ENCODE results near the gene PAX7. TPM values are rescaled to one million over a fixed set of nuclear protein-coding genes. Genes with fewer than 3 reads are reported as not detected.

Gene PAX7
- total and polyA plus RNA-seq, 4 donors: 0.03 TPM; not detected in 3

DNA sequence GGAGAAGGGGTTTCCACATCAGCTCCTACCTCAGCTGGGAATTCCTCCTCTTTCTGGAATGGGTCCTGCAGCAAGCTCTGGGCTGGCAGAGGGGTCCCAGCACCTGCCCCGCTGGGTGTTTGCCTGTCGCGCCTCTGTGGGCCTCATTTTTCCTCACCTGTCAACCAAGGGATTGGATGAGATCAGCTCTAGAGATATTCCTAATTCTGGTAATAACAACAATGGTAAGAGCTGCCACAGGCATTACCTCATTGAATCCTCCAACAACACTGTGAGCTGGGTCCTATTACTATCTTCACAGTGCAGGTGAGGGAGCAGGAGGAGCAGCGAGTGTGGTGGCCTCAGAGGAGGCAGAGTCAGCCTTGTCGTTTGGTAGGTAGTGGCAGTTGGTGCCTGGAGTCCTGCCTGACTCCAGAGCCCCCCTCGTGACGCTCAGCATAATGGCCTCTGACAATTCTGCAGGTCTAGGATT is 23.3 kb upstream of the PAX7 start:
- TF ChIP-seq, protein P1, sequence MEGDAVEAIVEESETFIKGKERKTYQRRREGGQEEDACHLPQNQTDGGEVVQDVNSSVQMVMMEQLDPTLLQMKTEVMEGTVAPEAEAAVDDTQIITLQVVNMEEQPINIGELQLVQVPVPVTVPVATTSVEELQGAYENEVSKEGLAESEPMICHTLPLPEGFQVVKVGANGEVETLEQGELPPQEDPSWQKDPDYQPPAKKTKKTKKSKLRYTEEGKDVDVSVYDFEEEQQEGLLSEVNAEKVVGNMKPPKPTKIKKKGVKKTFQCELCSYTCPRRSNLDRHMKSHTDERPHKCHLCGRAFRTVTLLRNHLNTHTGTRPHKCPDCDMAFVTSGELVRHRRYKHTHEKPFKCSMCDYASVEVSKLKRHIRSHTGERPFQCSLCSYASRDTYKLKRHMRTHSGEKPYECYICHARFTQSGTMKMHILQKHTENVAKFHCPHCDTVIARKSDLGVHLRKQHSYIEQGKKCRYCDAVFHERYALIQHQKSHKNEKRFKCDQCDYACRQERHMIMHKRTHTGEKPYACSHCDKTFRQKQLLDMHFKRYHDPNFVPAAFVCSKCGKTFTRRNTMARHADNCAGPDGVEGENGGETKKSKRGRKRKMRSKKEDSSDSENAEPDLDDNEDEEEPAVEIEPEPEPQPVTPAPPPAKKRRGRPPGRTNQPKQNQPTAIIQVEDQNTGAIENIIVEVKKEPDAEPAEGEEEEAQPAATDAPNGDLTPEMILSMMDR (IDR thresholded peaks at IDR 0.05; ENCODE audit: control extremely low read depth, extremely low read depth): no peak
- DNase-seq (no peak), ATAC-seq (ENCODE audit: insufficient read depth, low FRiP score) (no peak)
- Histone ChIP-seq H3K27ac (ENCODE audit: low read depth in 1 of 2, low read length in 1 of 2) (no peak overlapping the region), H3K27me3 (ENCODE audit: control insufficient read depth in 3 of 3, insufficient read depth in 3 of 3, low read length in 2 of 3) (peaks cover 7 to 45% (median 19%) of the 10 kb centered on the region in 3 donors), H3K4me3 (no peak overlapping the region), H3K9me3 (ENCODE audit: control insufficient read depth in 4 of 4, insufficient read depth in 3 of 4, low read length in 3 of 4) (peaks cover 0 to 3% (median 0%) of the 10 kb centered on the region in 4 donors), H3K9ac (ENCODE audit: insufficient read depth in 1 of 2, low read length in 2 of 2) (no peak overlapping the region), H3K4me1 (ENCODE audit: control insufficient read depth in 5 of 5, insufficient read depth in 5 of 5, low read length in 5 of 5) (no peaks in the 10 kb centered on the region), H3K36me3 (ENCODE audit: control insufficient read depth in 4 of 4, insufficient read depth in 4 of 4, low read length in 4 of 4) (no peaks in the 10 kb centered on the region)
- WGBS, 2 donors: 71 to 83% methylated on average over 7 of the region's 7 CpGs

DNA sequence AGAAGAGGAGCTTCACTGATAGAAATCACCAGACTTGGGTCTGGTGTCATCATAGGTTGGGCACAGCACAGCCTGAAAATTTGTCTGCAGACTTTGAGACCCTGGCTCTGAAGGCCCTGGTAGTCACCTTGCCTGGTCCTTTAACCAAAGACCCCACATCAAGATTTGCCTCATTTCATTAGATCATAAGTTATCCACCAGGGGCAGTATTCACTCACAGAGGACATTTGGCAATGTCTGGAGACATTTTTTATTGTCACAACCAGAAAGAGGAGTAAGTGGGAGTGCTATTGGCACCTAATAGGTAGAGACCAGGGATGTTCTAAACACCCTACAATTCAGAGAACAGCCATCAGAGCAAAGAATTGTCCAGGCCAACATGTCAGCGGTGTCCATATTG is 22.1 kb upstream of the PAX7 start:
- ATAC-seq (ENCODE audit: insufficient read depth, low FRiP score) (no peak), DNase-seq (no peak)
- TF ChIP-seq, protein P1 (IDR thresholded peaks at IDR 0.05; ENCODE audit: control extremely low read depth, extremely low read depth): no peak
- H3K9me3 ChIP-seq (ENCODE audit: control insufficient read depth in 4 of 4, insufficient read depth in 3 of 4, low read length in 3 of 4): peaks cover 0 to 3% (median 0%) of the 10 kb centered on the region in 4 donors
- H3K27ac ChIP-seq (ENCODE audit: low read depth in 1 of 2, low read length in 1 of 2): no peak overlapping the region
- H3K4me1 ChIP-seq (ENCODE audit: control insufficient read depth in 5 of 5, insufficient read depth in 5 of 5, low read length in 5 of 5): no peaks in the 10 kb centered on the region
- H3K36me3 ChIP-seq (ENCODE audit: control insufficient read depth in 4 of 4, insufficient read depth in 4 of 4, low read length in 4 of 4): no peaks in the 10 kb centered on the region
- H3K27me3 ChIP-seq (ENCODE audit: control insufficient read depth in 3 of 3, insufficient read depth in 3 of 3, low read length in 2 of 3): peaks cover 7 to 45% (median 23%) of the 10 kb centered on the region in 3 donors
- H3K9ac ChIP-seq (ENCODE audit: insufficient read depth in 1 of 2, low read length in 2 of 2): no peak overlapping the region
- WGBS, 2 donors: 89 to 95% methylated on average over 1 of the region's 1 CpG
- H3K4me3 ChIP-seq: no peak overlapping the region

DNA sequence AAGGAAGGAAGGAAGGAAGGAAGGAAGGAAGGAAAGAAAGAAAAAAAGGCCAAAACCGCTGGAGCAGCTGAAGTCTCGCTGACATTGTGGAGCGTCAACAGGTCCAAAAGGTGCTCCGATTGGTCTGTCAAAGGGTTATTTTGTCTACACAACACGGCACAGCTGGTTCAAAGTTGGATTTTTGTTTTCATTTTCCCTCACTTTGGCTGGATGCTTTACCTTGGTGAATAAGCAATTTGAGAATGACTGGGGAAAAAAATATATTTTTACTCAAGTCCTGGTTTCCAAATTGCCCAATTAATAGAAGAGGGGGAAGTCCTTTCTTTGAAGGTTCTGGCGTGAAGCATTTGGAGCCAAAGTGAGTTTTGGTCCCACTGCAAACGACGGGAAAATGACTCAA is 19.3 kb upstream of the PAX7 start:
- no peak overlapping the region for H3K9ac ChIP-seq (ENCODE audit: insufficient read depth in 1 of 2, low read length in 2 of 2)
- H3K4me3 ChIP-seq: no peak overlapping the region
- H3K9me3 ChIP-seq (ENCODE audit: control insufficient read depth in 4 of 4, insufficient read depth in 3 of 4, low read length in 3 of 4): peaks cover 0 to 8% (median 0%) of the 10 kb centered on the region in 4 donors
- DNase-seq (no peak), ATAC-seq (ENCODE audit: insufficient read depth, low FRiP score) (no peak)
- H3K4me1 ChIP-seq (ENCODE audit: control insufficient read depth in 5 of 5, insufficient read depth in 5 of 5, low read length in 5 of 5): no peaks in the 10 kb centered on the region
- H3K27me3 ChIP-seq (ENCODE audit: control insufficient read depth in 3 of 3, insufficient read depth in 3 of 3, low read length in 2 of 3): peaks cover 7 to 43% (median 30%) of the 10 kb centered on the region in 3 donors
- H3K27ac ChIP-seq (ENCODE audit: low read depth in 1 of 2, low read length in 1 of 2): no peak overlapping the region
- H3K36me3 ChIP-seq (ENCODE audit: control insufficient read depth in 4 of 4, insufficient read depth in 4 of 4, low read length in 4 of 4): no peaks in the 10 kb centered on the region
- TF ChIP-seq, protein P1 (IDR thresholded peaks at IDR 0.05; ENCODE audit: control extremely low read depth, extremely low read depth): no peak
- 50 to 64% methylated on average over 8 of the region's 8 CpGs for WGBS, 2 donors

DNA sequence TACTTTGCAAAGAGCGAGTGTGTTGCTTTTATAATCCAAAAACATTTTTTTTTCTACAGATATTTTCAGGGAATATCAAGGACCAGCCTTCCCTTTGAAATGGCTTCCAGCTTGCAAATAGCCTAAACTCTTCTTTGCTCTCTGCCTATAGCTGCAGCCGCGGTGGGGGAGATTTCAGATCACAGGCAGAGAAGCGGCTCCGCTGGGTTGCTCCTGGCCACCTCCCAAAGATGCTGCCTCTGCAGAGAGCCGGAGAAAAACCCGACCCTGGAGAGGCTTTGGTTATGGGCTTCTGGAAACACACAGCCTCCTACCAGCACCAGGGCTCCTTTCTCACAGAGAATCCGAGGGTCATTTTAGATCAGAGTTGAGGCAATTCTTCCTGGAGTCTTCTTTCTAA is 18.6 kb upstream of the PAX7 start:
- 24 to 27% methylated on average over 8 of the region's 8 CpGs for WGBS, 2 donors
- no peaks in the 10 kb centered on the region for H3K4me1 ChIP-seq (ENCODE audit: control insufficient read depth in 5 of 5, insufficient read depth in 5 of 5, low read length in 5 of 5)
- no peak overlapping the region for H3K27ac ChIP-seq (ENCODE audit: low read depth in 1 of 2, low read length in 1 of 2)
- H3K9ac ChIP-seq (ENCODE audit: insufficient read depth in 1 of 2, low read length in 2 of 2): no peak overlapping the region
- H3K27me3 ChIP-seq (ENCODE audit: control insufficient read depth in 3 of 3, insufficient read depth in 3 of 3, low read length in 2 of 3): peaks cover under 1 to 48% (median 30%) of the 10 kb centered on the region in 3 donors
- peaks cover 0 to 8% (median 0%) of the 10 kb centered on the region in 4 donors for H3K9me3 ChIP-seq (ENCODE audit: control insufficient read depth in 4 of 4, insufficient read depth in 3 of 4, low read length in 3 of 4)
- H3K36me3 ChIP-seq (ENCODE audit: control insufficient read depth in 4 of 4, insufficient read depth in 4 of 4, low read length in 4 of 4): no peaks in the 10 kb centered on the region
- TF ChIP-seq, protein P1 (IDR thresholded peaks at IDR 0.05; ENCODE audit: control extremely low read depth, extremely low read depth): no peak
- no peak overlapping the region for H3K4me3 ChIP-seq
- no peak for ATAC-seq (ENCODE audit: insufficient read depth, low FRiP score)
- DNase-seq: peak in 1 of 3 donors; percentile 13
